T-cell (primary cell): Measurements from ENCODE around the gene AGBL3. TPM values are rescaled to one million over a fixed set of nuclear protein-coding genes. Genes with fewer than 3 reads are reported as not detected.

Source experiments
- total RNA-seq, 35 experiments: library from RNA in 6 of 35; stranded (reverse) in 6 of 35; fragments of 120-200 nt in 1 of 35; gene quantifications; one replicate each; pipeline versions ENCODE4 v1.2.1 to v1.2.4 and lab custom pipeline; 2013 to 2026

The AGBL3 gene
- total RNA-seq, 5 donors from 2014 or later (not counting 1 experiment from before 2014, with no cell fraction given) = 2.5 to 6.7 (median 3.5) TPM

Other genes starting within 250 kb of the AGBL3 start
- gene CALD1, start 206.9 kb upstream of the AGBL3 start, total RNA-seq = 1 to 10 TPM in 3 of 5 donors, under 1 TPM in 1, not detected in 1; 0.95 to 2.4 (median 1.4) TPM
- gene TMEM140, start 161.6 kb downstream of the AGBL3 start, total RNA-seq = 10 to 100 TPM; 20.7 to 32.7 (median 25.8) TPM
- gene CYREN, start 184.2 kb downstream of the AGBL3 start, total RNA-seq = 10 to 100 TPM; 24.3 to 46.4 (median 44.6) TPM
- gene WDR91, start 225.0 kb downstream of the AGBL3 start, total RNA-seq = 10 to 100 TPM; 28.1 to 41.2 (median 37.6) TPM
- not detected for gene STRA8, start 247.3 kb downstream of the AGBL3 start, total RNA-seq